ENCODE results near the gene PIH1D1. TPM values are rescaled to one million over a fixed set of nuclear protein-coding genes. Genes with fewer than 3 reads are reported as not detected.

PIH1D1 gene
- total and polyA plus RNA-seq, 2 experiments from 2014 or later = 103 to 164 TPM

DNA sequence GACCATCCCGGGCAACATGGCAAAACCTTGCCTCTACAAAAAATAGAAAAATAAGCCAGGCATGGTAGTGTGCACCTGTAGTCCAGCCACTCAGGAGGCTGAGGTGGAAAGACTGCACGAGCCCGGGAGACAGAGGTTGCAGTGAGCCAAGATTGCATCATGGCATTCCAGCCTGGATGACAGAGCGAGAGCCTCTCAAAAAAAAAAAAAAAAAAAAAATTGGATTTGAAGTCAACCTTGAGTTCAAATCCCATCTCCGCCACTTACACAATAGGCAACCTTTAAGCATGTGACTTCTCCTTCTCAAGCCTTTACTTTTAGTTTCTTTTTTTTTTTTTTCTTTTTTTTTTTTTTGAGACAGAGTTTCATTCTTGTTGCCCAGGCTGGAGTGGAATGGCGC is 51.6 kb downstream of the PIH1D1 start:
- no peak overlapping the region for H3K4me2 ChIP-seq
- H3K4me3 Mint-ChIP-seq = no peak overlapping the region
- TF ChIP-seq JUNB (IDR thresholded peaks at IDR 0.05; ENCODE audit: unreplicated experiment) (no peak), ETS1 (IDR thresholded peaks at IDR 0.05) (no peak), ZNF462 (CRISPR knock-in tag; IDR thresholded peaks at IDR 0.05) (no peak), CREB1 (CRISPR knock-in tag; IDR thresholded peaks at IDR 0.05; ENCODE audit: low read depth) (no peak), ZNF331 (CRISPR knock-in tag; IDR thresholded peaks at IDR 0.05; ENCODE audit: low read depth) (no peak), STAT1 (IDR thresholded peaks at IDR 0.05; ENCODE audit: unreplicated experiment) (no peak)
- H3K9me2 ChIP-seq (ENCODE audit: insufficient read depth) = 0 out of 2 replicates have a peak, but pooled peaks cover 3% of the 10 kb centered on the region
- no peaks in the 10 kb centered on the region for H3K36me3 Mint-ChIP-seq (ENCODE audit: low read depth)
- H3K27ac ChIP-seq (ENCODE audit: low read depth) = no peak overlapping the region
- peaks cover 20% of the 10 kb centered on the region for H3K4me1 ChIP-seq (ENCODE audit: insufficient read depth)
- no peak overlapping the region for H3K27ac Mint-ChIP-seq
- peaks cover 29% of the 10 kb centered on the region for H3K27me3 Mint-ChIP-seq (ENCODE audit: insufficient read depth, low read depth, poor library complexity)
- H3K36me3 ChIP-seq (ENCODE audit: insufficient read depth) = no peaks in the 10 kb centered on the region
- peaks cover 49% of the 10 kb centered on the region for H3K4me1 Mint-ChIP-seq
- H3K4me3 ChIP-seq = no peak overlapping the region
- no peaks in the 10 kb centered on the region for H3K79me2 ChIP-seq (replicated peaks; ENCODE audit: insufficient read depth)
- ATAC-seq (no peak), DNase-seq (ENCODE audit: low spot score) (no peak)
- H2AFZ ChIP-seq = no peak overlapping the region
- H3K9me3 Mint-ChIP-seq = no peaks in the 10 kb centered on the region; the same call in 2 of the 3 replicates
- no peaks in the 10 kb centered on the region for H4K20me1 ChIP-seq (replicated peaks; ENCODE audit: insufficient read depth)
- no peaks in the 10 kb centered on the region for H3K27me3 ChIP-seq (ENCODE audit: insufficient read depth)
- peaks cover 9% of the 10 kb centered on the region; the same call in 1 of the 2 replicates for H3F3A ChIP-seq (replicated peaks; ENCODE audit: low read depth)

All from GM23338 (cell line).